Mucosa of rectum (tissue), 2 donors: ENCODE results near the gene FYCO1.

Experiments used
- H3K27ac ChIP-seq, 2 donors: one replicate each; pipeline ENCODE4 v1.7.0; 2013; ENCODE audit warnings: inconsistent platforms in 2 of 2, low read depth in 2 of 2, low read length in 2 of 2
- H3K27me3 ChIP-seq, 2 donors: one replicate each; pipeline ENCODE4 v1.7.0; 2013; ENCODE audit warnings: low read length in 2 of 2; ENCODE audit not compliant: control insufficient read depth in 2 of 2, insufficient read depth in 2 of 2
- H3K36me3 ChIP-seq, 2 donors: one replicate each; pipeline ENCODE4 v1.7.0; 2013; ENCODE audit warnings: low read length in 2 of 2; ENCODE audit not compliant: control insufficient read depth in 2 of 2, insufficient read depth in 2 of 2
- H3K4me1 ChIP-seq, 2 donors: one replicate each; pipeline ENCODE4 v1.7.0; 2013; ENCODE audit warnings: low read length in 2 of 2, mild to moderate bottlenecking in 1 of 2; ENCODE audit not compliant: control insufficient read depth in 2 of 2, insufficient read depth in 2 of 2
- H3K4me3 ChIP-seq, 2 donors: one replicate each; pipeline ENCODE4 v1.7.0; 2013; ENCODE audit warnings: low read length in 2 of 2
- H3K9ac ChIP-seq, 2 donors: one replicate each; pipeline ENCODE4 v1.7.0; 2013; ENCODE audit warnings: low read length in 2 of 2, low read depth in 1 of 2, mild to moderate bottlenecking in 1 of 2
- H3K9me3 ChIP-seq, 2 donors: one replicate each; pipeline ENCODE4 v1.7.0; 2013; ENCODE audit warnings: low read length in 2 of 2; ENCODE audit not compliant: control insufficient read depth in 2 of 2
- donor health status: healthy.
- donor health status: Normal muscosa, but diverticular disease.

The FYCO1 gene

GRCh38 chr3:45966950-45967640 lies 28.5 kb downstream of the FYCO1 start:
- H3K27ac ChIP-seq = no peak overlapping the region
- H3K36me3 ChIP-seq = peaks cover 67 to 77% of the 10 kb centered on the region in 2 donors
- H3K4me3 ChIP-seq = no peak overlapping the region
- peaks cover 0 to 4% of the 10 kb centered on the region in 2 donors for H3K4me1 ChIP-seq
- H3K9me3 ChIP-seq = no peaks in the 10 kb centered on the region
- H3K9ac ChIP-seq = no peak overlapping the region
- no peaks in the 10 kb centered on the region for H3K27me3 ChIP-seq

DNA sequence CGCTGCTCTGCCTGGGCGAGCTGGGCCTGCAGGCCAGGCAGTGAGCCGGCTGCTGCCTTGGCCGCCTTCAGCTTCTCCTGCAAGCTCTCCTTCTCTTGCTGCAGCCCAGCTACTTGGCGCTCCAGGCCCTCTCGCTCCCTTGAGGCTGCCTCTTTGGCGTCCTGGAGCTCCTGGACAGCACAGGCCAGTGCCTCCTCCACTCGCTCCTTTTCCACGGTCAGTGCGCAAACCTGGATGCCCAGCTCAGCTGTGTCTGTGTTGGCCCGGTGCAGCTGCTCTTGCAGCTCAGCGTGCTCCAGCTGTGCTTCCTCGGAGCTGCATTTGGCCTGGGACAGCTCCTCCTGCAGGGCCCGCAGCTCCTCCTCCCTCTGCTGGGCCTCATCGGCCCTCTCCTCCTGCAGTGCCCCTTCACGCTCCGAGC lies 29.2 kb downstream of the FYCO1 start:
- no peaks in the 10 kb centered on the region for H3K9me3 ChIP-seq
- H3K4me3 ChIP-seq = no peak overlapping the region
- H3K27me3 ChIP-seq = no peaks in the 10 kb centered on the region
- no peak overlapping the region for H3K9ac ChIP-seq
- no peak overlapping the region for H3K27ac ChIP-seq
- peaks cover 73 to 82% of the 10 kb centered on the region in 2 donors for H3K36me3 ChIP-seq
- peaks cover 0 to 4% of the 10 kb centered on the region in 2 donors for H3K4me1 ChIP-seq

- Histone ChIP-seq H3K27me3 (no peaks in the 10 kb centered on the region), H3K36me3 (peaks cover 78 to 87% of the 10 kb centered on the region in 2 donors), H3K9me3 (no peaks in the 10 kb centered on the region), H3K4me3 (no peak overlapping the region), H3K9ac (no peak overlapping the region), H3K4me1 (peaks cover 0 to 4% of the 10 kb centered on the region in 2 donors), H3K27ac (no peak overlapping the region)
Observed at GRCh38 chr3:45965653-45966052, 30.0 kb downstream of the FYCO1 start.

DNA sequence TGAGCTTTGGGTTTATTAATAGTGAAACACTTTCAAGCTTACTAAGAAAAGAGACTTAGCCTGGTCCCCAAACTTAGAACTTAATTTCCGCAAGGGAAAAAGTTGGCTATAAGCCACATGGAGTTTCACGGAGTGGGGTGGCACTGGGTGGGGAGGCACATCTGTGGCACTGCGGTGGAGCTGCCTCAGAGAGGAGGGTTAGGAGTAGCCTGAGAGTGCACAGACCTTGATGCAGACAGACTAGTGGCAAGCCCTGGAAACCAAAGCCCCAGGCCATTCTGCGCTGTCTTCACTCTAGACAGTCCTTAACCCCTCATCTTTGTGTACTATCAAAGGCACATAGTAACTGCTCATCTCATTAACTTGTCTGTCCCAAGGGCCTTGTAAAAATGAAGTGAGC lies 30.4 kb downstream of the FYCO1 start:
- Histone ChIP-seq H3K36me3 (peaks cover 81 to 88% of the 10 kb centered on the region in 2 donors), H3K27ac (no peak overlapping the region), H3K4me1 (peaks cover 0 to 4% of the 10 kb centered on the region in 2 donors), H3K9ac (no peak overlapping the region), H3K4me3 (no peak overlapping the region), H3K9me3 (no peaks in the 10 kb centered on the region), H3K27me3 (no peaks in the 10 kb centered on the region)

- H3K9me3 ChIP-seq = no peaks in the 10 kb centered on the region
- H3K4me1 ChIP-seq = peaks cover 0 to 4% of the 10 kb centered on the region in 2 donors
- no peaks in the 10 kb centered on the region for H3K27me3 ChIP-seq
- no peak overlapping the region for H3K9ac ChIP-seq
- H3K4me3 ChIP-seq = no peak overlapping the region
- peak overlapping the region in 1 of 2 donors; percentile 10 for H3K27ac ChIP-seq
- H3K36me3 ChIP-seq = peaks cover 83 to 87% of the 10 kb centered on the region in 2 donors
Observed at GRCh38 chr3:45964139-45964538, 31.5 kb downstream of the FYCO1 start.

DNA sequence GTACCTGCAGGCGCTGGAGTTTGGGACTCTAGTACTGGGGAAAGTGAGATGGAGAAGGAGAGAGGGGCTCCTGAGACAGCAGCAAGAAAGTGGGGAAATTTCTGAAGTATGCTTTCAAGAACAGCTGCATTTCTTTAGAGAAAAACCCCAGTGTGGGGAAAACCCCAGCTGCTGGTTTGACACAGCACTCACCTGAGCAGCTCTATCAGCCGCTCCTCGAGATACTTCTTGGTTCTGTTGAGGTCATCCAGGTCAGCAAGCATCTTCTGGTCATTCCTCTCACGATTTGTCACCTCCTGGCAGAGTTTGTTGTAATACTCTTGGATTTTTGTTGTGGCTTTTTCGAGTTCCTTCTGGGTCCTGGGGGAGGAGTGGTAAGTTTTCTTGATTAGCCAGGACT lies 33.6 kb downstream of the FYCO1 start:
- Histone ChIP-seq H3K9ac (no peak overlapping the region), H3K36me3 (peaks cover 84 to 85% of the 10 kb centered on the region in 2 donors), H3K9me3 (no peaks in the 10 kb centered on the region), H3K4me1 (peaks cover 0 to 3% of the 10 kb centered on the region in 2 donors), H3K27ac (no peak overlapping the region), H3K4me3 (no peak overlapping the region), H3K27me3 (no peaks in the 10 kb centered on the region)

GRCh38 chr3:45960289-45960688 lies 35.3 kb downstream of the FYCO1 start:
- Histone ChIP-seq H3K9me3 (no peaks in the 10 kb centered on the region), H3K27ac (no peak overlapping the region), H3K4me3 (no peak overlapping the region), H3K36me3 (peaks cover 79 to 80% of the 10 kb centered on the region in 2 donors), H3K4me1 (no peaks in the 10 kb centered on the region), H3K9ac (no peak overlapping the region), H3K27me3 (no peaks in the 10 kb centered on the region)

DNA sequence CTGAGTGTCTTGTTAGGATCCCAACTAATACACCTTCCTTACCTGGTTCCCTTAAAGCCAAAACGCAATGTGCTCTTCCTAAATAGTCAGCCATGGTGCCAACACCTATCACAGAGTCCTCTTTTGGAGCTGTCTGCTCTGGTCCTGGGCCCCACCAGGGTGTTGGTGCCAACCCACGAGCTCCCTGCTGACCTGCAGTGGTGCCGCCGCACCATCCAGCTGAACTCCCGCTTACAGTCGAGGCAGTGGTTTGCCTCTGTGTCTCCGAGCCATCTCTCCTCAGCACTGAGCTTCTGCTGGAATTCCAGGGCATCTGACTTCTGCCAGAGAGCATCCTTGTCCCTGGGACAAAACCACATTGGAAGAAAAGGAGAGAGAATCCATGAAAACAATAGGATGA lies 36.4 kb downstream of the FYCO1 start:
- H3K9me3 ChIP-seq = no peaks in the 10 kb centered on the region
- no peak overlapping the region for H3K9ac ChIP-seq
- H3K4me1 ChIP-seq = no peaks in the 10 kb centered on the region
- H3K27ac ChIP-seq = no peak overlapping the region
- no peak overlapping the region for H3K4me3 ChIP-seq
- H3K27me3 ChIP-seq = no peaks in the 10 kb centered on the region
- peaks cover 80 to 84% of the 10 kb centered on the region in 2 donors for H3K36me3 ChIP-seq

GRCh38 chr3:45958321-45958791 lies 37.3 kb downstream of the FYCO1 start:
- Histone ChIP-seq H3K27me3 (no peaks in the 10 kb centered on the region), H3K27ac (no peak overlapping the region)

GRCh38 chr3:45957586-45957985 lies 38.0 kb downstream of the FYCO1 start:
- H3K27me3 ChIP-seq = no peaks in the 10 kb centered on the region
- no peak overlapping the region for H3K27ac ChIP-seq
- no peaks in the 10 kb centered on the region for H3K4me1 ChIP-seq
- H3K9ac ChIP-seq = no peak overlapping the region
- no peaks in the 10 kb centered on the region for H3K9me3 ChIP-seq
- no peak overlapping the region for H3K4me3 ChIP-seq
- peaks cover 82 to 84% of the 10 kb centered on the region in 2 donors for H3K36me3 ChIP-seq

More at GRCh38 chr3:45958321-45958791, 37.3 kb downstream of the FYCO1 start:
- Histone ChIP-seq H3K9me3 (no peaks in the 10 kb centered on the region), H3K36me3 (peaks cover 80 to 84% of the 10 kb centered on the region in 2 donors), H3K4me1 (no peaks in the 10 kb centered on the region), H3K4me3 (no peak overlapping the region), H3K9ac (no peak overlapping the region)
